ENCODE data around the gene MYO18A. TPM values are rescaled to one million over a fixed set of nuclear protein-coding genes. Genes with fewer than 3 reads are reported as not detected.
A peak's percentile ranks its signal among the peaks of the same experiment; 100 is the strongest.

Gene MYO18A
- total RNA-seq, 2 donors from 2014 or later, result 43.8 to 56.7 TPM

- Mint-ChIP-seq H3K4me3 (no peak overlapping the region), H3K9me3 (no peaks in the 10 kb centered on the region), H3K4me1 (peaks cover 3% of the 10 kb centered on the region), H3K36me3 (ENCODE audit: low read depth) (peaks cover 9% of the 10 kb centered on the region), H3K27ac (no peak overlapping the region), H3K27me3 (ENCODE audit: insufficient read depth) (no peaks in the 10 kb centered on the region)
- 46 to 53% methylated on average over 13 to 26 of the region's 26 CpGs for WGBS, 2 experiments (ENCODE audit: insufficient coverage in 1 of 2, insufficient read length in 1 of 2)
- Histone ChIP-seq H3K27ac (ENCODE audit: low read depth, low read length) (no peak overlapping the region), H3K4me3 (ENCODE audit: low read length) (no peak overlapping the region), H3K36me3 (ENCODE audit: control insufficient read depth, insufficient read depth, low read length) (no peaks in the 10 kb centered on the region), H3K9ac (ENCODE audit: extremely low read depth, low read length, poor library complexity, severe bottlenecking) (no peak overlapping the region), H3K4me1 (ENCODE audit: control insufficient read depth, insufficient read depth, low read length) (no peaks in the 10 kb centered on the region), H3K9me3 (ENCODE audit: control insufficient read depth, low read length) (no peaks in the 10 kb centered on the region), H3K27me3 (ENCODE audit: control insufficient read depth, insufficient read depth, low read length, poor library complexity, severe bottlenecking) (no peaks in the 10 kb centered on the region)
- TF ChIP-seq, protein P1, sequence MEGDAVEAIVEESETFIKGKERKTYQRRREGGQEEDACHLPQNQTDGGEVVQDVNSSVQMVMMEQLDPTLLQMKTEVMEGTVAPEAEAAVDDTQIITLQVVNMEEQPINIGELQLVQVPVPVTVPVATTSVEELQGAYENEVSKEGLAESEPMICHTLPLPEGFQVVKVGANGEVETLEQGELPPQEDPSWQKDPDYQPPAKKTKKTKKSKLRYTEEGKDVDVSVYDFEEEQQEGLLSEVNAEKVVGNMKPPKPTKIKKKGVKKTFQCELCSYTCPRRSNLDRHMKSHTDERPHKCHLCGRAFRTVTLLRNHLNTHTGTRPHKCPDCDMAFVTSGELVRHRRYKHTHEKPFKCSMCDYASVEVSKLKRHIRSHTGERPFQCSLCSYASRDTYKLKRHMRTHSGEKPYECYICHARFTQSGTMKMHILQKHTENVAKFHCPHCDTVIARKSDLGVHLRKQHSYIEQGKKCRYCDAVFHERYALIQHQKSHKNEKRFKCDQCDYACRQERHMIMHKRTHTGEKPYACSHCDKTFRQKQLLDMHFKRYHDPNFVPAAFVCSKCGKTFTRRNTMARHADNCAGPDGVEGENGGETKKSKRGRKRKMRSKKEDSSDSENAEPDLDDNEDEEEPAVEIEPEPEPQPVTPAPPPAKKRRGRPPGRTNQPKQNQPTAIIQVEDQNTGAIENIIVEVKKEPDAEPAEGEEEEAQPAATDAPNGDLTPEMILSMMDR (conservative IDR thresholded peaks at IDR 0.05), result peak; percentile 98
- DNase-seq, result peak; percentile 98
These were observed 63.1 kb downstream of the MYO18A start for GRCh38 chr17:29116804-29117753.

DNA sequence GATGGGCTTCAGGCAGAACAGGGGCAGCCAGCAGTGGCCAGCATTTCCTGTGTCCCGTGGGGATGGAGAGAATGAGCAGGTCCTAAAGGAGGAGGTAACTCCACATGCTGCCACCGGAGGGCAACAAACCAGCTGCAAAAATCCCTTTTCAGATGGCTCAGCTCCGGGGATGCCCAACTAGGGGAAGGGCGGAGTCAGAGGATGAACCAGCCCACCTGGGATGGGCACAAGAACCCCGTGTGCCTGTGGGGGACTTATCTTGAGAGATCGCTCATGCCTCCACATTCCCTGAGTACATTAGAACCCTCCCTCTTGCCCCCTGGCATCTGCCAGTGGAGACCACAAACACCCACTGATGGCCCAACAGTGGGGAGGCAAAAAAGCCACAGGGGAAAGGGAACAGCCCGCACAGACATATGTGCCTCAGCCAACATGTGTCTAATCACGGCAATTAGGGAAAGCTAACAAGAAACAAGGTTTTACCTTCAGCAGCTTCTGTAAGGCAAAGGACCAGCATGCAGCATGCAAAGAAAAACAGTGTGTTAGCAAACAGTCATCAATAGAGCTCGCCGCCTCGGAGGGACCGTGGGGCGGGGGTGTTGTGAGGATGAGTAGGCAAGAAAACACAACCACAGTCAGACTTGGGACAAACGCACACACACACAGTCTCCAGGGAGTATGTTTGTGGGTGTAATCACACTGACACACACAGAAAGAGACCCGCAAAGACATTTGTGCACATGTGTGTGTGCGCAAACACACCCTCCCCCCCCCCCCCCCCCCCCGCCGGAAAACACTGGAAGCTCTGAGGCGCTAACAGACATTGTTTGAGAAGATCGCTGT lies 64.0 kb downstream of the MYO18A start:
- peaks cover 3% of the 10 kb centered on the region for H3K4me1 Mint-ChIP-seq
- no peaks in the 10 kb centered on the region for H3K27me3 Mint-ChIP-seq (ENCODE audit: insufficient read depth)
- H3K9me3 ChIP-seq (ENCODE audit: control insufficient read depth, low read length), result no peaks in the 10 kb centered on the region
- no peak overlapping the region for H3K9ac ChIP-seq (ENCODE audit: extremely low read depth, low read length, poor library complexity, severe bottlenecking)
- no peak overlapping the region for H3K4me3 ChIP-seq (ENCODE audit: low read length)
- H3K36me3 Mint-ChIP-seq (ENCODE audit: low read depth), result peaks cover 6% of the 10 kb centered on the region
- H3K4me1 ChIP-seq (ENCODE audit: control insufficient read depth, insufficient read depth, low read length), result no peaks in the 10 kb centered on the region
- H3K9me3 Mint-ChIP-seq, result no peaks in the 10 kb centered on the region
- TF ChIP-seq, protein P1 (conservative IDR thresholded peaks at IDR 0.05), result peak; percentile 74
- H3K27me3 ChIP-seq (ENCODE audit: control insufficient read depth, insufficient read depth, low read length, poor library complexity, severe bottlenecking), result no peaks in the 10 kb centered on the region
- no peak overlapping the region for H3K4me3 Mint-ChIP-seq
- H3K36me3 ChIP-seq (ENCODE audit: control insufficient read depth, insufficient read depth, low read length), result no peaks in the 10 kb centered on the region
- H3K27ac Mint-ChIP-seq, result no peak overlapping the region
- peak; percentile 93 for DNase-seq
- no peak overlapping the region for H3K27ac ChIP-seq (ENCODE audit: low read depth, low read length)
- WGBS, 2 experiments (ENCODE audit: insufficient coverage in 1 of 2, insufficient read length in 1 of 2), result 46 to 59% methylated on average over 7 to 14 of the region's 20 CpGs

GRCh38 chr17:29115435-29115834 lies 64.8 kb downstream of the MYO18A start:
- Histone ChIP-seq H3K27ac (ENCODE audit: low read depth, low read length) (no peak overlapping the region), H3K4me1 (ENCODE audit: control insufficient read depth, insufficient read depth, low read length) (no peaks in the 10 kb centered on the region), H3K36me3 (ENCODE audit: control insufficient read depth, insufficient read depth, low read length) (no peaks in the 10 kb centered on the region), H3K4me3 (ENCODE audit: low read length) (no peak overlapping the region), H3K27me3 (ENCODE audit: control insufficient read depth, insufficient read depth, low read length, poor library complexity, severe bottlenecking) (no peaks in the 10 kb centered on the region), H3K9ac (ENCODE audit: extremely low read depth, low read length, poor library complexity, severe bottlenecking) (no peak overlapping the region), H3K9me3 (ENCODE audit: control insufficient read depth, low read length) (no peaks in the 10 kb centered on the region)
- no peak for DNase-seq
- Mint-ChIP-seq H3K27ac (no peak overlapping the region), H3K4me3 (no peak overlapping the region), H3K4me1 (peaks cover 3% of the 10 kb centered on the region), H3K27me3 (ENCODE audit: insufficient read depth) (no peaks in the 10 kb centered on the region), H3K9me3 (no peaks in the 10 kb centered on the region), H3K36me3 (ENCODE audit: low read depth) (peaks cover 11% of the 10 kb centered on the region)
- TF ChIP-seq, protein P1 (conservative IDR thresholded peaks at IDR 0.05), result no peak
- 92 to 93% methylated on average over 7 to 9 of the region's 9 CpGs for WGBS, 2 experiments (ENCODE audit: insufficient coverage in 1 of 2, insufficient read length in 1 of 2)

Measured in endodermal cell (in vitro differentiated cells).